Kidney (tissue), 14 donors: Measurements from ENCODE around the gene SNX13. TPM values are rescaled to one million over a fixed set of nuclear protein-coding genes. Genes with fewer than 3 reads are reported as not detected.

Experiments
- DNase-seq, 5 donors: peaks; one replicate each; pipeline ENCODE4 v3.0.0-alpha.2; 2013 to 2020
- FAIRE-seq: peaks from 2 replicates; lab custom pipeline; 2012; peaks lifted over from hg19 to GRCh38; lab: Jason Lieb, UNC
- H3K27ac ChIP-seq, 2 donors: one replicate each; pipeline ENCODE4 v1.7.0; 2013; ENCODE audit warnings: low read depth in 2 of 2, low read length in 2 of 2, inconsistent platforms in 1 of 2
- H3K27me3 ChIP-seq: one replicate; pipeline ENCODE4 v1.7.1; 2013; ENCODE audit warnings: low read length, inconsistent platforms; ENCODE audit not compliant: control insufficient read depth, insufficient read depth
- H3K36me3 ChIP-seq, 3 donors: one replicate each; pipeline versions ENCODE4 v1.7.0 to v1.7.1; 2013; ENCODE audit warnings: low read length in 3 of 3, control low read depth in 1 of 3, inconsistent platforms in 1 of 3; ENCODE audit not compliant: insufficient read depth in 3 of 3, control insufficient read depth in 2 of 3
- H3K4me1 ChIP-seq, 3 donors: one replicate each; pipeline versions ENCODE4 v1.7.0 to v1.7.1; 2013; ENCODE audit warnings: low read length in 3 of 3, inconsistent platforms in 1 of 3, low read depth in 1 of 3; ENCODE audit not compliant: control insufficient read depth in 2 of 3, insufficient read depth in 2 of 3
- H3K4me3 ChIP-seq, 3 donors: one replicate each; pipeline versions ENCODE4 v1.7.0 to v1.8.1; 2013; ENCODE audit warnings: low read length in 3 of 3, control low read depth in 1 of 3, inconsistent platforms in 1 of 3
- H3K9ac ChIP-seq, 3 donors: one replicate each; pipeline versions ENCODE4 v1.7.0 to v1.7.1; 2013; ENCODE audit warnings: low read length in 3 of 3, control low read depth in 1 of 3, inconsistent platforms in 1 of 3
- H3K9me3 ChIP-seq, 3 donors: one replicate each; pipeline versions ENCODE4 v1.7.0 to v1.7.1; 2013; ENCODE audit warnings: low read length in 3 of 3, control low read depth in 1 of 3, inconsistent platforms in 1 of 3; ENCODE audit not compliant: control insufficient read depth in 2 of 3, insufficient read depth in 1 of 3
- intact Hi-C: fragments of 100-400 bp; cut with DNase I; formaldehyde crosslinking; loops from one replicate; pipeline ENCODE4 v1.11.1; 2022
- polyA plus RNA-seq: library from polyadenylated mRNA; stranded (reverse); fragments of 350-450 nt; fragmentation: Illumina TruSeq; extraction: RNeasy Lipid Tissue Mini Kit (QIAGEN cat#74804); gene quantifications from one replicate; pipeline ENCODE4 v1.2.3, GENCODE V29; 2014; ENCODE audit warnings: low read depth, low replicate concordance; ENCODE audit not compliant: insufficient read depth
- total RNA-seq: library from RNA; stranded (reverse); fragmentation: NEBNext Ultra II Directional; extraction: Animal tissue kit (Norgen Biotek cat#: 25700); gene quantifications from one replicate; pipeline ENCODE4 v1.2.1, GENCODE V29; 2021
- TF ChIP-seq, protein P1 (sequence below): IDR thresholded peaks from 3 replicates; pipeline ENCODE4 v1.5.1; 2012; ENCODE audit warnings: mild to moderate bottlenecking, moderate library complexity, borderline replicate concordance; ENCODE audit not compliant: insufficient read depth; ENCODE audit errors: extremely low read depth
- donor health status: control.
- donor health status: control.
- donor health status: control.
- donor health status: control.
- donor health status: control.
- donor health status: DM: yes; HTN: yes; CAD: no.
- donor health status: Normal renal cell carcinoma (clear cell type).

SNX13 gene
- total and polyA plus RNA-seq, 2 donors from 2014 or later = 9.9 to 57.0 TPM

- intact Hi-C loops = no loop called here
- TF ChIP-seq, protein P1, sequence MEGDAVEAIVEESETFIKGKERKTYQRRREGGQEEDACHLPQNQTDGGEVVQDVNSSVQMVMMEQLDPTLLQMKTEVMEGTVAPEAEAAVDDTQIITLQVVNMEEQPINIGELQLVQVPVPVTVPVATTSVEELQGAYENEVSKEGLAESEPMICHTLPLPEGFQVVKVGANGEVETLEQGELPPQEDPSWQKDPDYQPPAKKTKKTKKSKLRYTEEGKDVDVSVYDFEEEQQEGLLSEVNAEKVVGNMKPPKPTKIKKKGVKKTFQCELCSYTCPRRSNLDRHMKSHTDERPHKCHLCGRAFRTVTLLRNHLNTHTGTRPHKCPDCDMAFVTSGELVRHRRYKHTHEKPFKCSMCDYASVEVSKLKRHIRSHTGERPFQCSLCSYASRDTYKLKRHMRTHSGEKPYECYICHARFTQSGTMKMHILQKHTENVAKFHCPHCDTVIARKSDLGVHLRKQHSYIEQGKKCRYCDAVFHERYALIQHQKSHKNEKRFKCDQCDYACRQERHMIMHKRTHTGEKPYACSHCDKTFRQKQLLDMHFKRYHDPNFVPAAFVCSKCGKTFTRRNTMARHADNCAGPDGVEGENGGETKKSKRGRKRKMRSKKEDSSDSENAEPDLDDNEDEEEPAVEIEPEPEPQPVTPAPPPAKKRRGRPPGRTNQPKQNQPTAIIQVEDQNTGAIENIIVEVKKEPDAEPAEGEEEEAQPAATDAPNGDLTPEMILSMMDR = no peak
- no peak for DNase-seq
Observed at GRCh38 chr7:17882685-17883084, 57.6 kb downstream of the SNX13 start.

DNA sequence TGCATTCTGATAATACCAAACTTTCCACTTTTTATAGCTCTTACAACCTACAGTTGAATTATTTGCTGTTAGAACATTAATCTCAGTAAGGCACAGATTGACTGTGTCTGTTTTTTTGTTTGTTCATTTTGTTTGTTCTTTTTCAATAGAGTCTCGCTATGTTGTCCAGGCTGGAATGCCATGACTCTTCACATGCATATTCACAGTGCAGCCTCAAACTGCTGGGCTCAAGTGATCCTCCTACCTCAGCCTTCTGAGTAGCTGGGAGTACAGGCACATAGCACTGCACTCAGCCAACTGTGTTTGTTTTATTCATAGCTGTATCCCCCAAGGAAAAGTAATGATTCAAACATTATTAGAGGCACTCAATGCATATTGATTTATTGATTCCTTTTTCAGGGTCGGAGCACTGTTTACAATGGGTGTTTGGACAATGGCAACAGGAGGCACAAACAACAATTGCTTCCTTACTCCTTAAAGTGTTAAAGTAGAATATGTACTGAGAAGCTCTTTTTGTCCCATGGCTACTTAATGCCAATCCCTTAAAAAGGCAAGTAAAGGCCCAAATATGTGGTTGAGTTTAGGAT is 61.1 kb downstream of the SNX13 start:
- intact Hi-C loops = no loop called here
- Histone ChIP-seq H3K9me3 (no peaks in the 10 kb centered on the region), H3K36me3 (peaks cover 0 to 2% (median 1%) of the 10 kb centered on the region in 3 donors), H3K4me1 (no peaks in the 10 kb centered on the region), H3K4me3 (no peak overlapping the region), H3K9ac (no peak overlapping the region), H3K27me3 (no peaks in the 10 kb centered on the region), H3K27ac (no peak overlapping the region)
- TF ChIP-seq, protein P1 = no peak
- DNase-seq (no peak), FAIRE-seq (no peak)

More at GRCh38 chr7:17882685-17883084, 57.6 kb downstream of the SNX13 start:
- Histone ChIP-seq H3K27me3 (no peaks in the 10 kb centered on the region), H3K4me1 (no peaks in the 10 kb centered on the region), H3K27ac (no peak overlapping the region), H3K9ac (no peak overlapping the region), H3K36me3 (peaks cover 2 to 4% (median 2%) of the 10 kb centered on the region in 3 donors), H3K4me3 (no peak overlapping the region), H3K9me3 (no peaks in the 10 kb centered on the region)
- FAIRE-seq = no peak

DNA sequence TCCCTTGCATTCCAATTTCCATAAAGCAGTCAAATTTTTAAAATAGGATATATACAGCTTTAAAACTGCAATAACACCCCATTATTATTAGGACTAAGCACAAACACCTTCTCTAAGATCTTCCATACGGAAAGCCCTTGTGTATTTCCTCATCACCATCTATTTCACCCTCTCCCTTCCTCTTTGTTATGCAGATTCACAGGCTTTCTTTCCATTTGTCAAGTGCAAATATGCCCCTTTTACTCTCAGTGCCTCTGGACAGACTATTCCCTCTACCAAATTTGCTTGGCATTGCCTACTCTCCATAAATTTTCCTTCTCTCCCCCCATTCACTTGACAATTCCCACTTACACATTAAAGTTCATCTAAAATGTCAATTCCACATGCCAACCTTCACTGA is 61.7 kb downstream of the SNX13 start:
- H3K4me1 ChIP-seq = no peaks in the 10 kb centered on the region
- no peak overlapping the region for H3K9ac ChIP-seq
- FAIRE-seq = no peak
- H3K27ac ChIP-seq = no peak overlapping the region
- intact Hi-C loops = no loop called here
- DNase-seq = no peak
- H3K4me3 ChIP-seq = no peak overlapping the region
- peaks cover 0 to 3% (median 2%) of the 10 kb centered on the region in 3 donors for H3K36me3 ChIP-seq
- no peaks in the 10 kb centered on the region for H3K27me3 ChIP-seq
- H3K9me3 ChIP-seq = no peaks in the 10 kb centered on the region
- TF ChIP-seq, protein P1 = no peak
